GM18861 (cell line): ENCODE data around the gene MAB21L4.

Experiments used
- ATAC-seq: cut with Tn5 transposase; IDR thresholded peaks from one replicate; pipeline ENCODE4 v1.9.1; 2021; ENCODE audit not compliant: unreplicated experiment

MAB21L4 gene

DNA sequence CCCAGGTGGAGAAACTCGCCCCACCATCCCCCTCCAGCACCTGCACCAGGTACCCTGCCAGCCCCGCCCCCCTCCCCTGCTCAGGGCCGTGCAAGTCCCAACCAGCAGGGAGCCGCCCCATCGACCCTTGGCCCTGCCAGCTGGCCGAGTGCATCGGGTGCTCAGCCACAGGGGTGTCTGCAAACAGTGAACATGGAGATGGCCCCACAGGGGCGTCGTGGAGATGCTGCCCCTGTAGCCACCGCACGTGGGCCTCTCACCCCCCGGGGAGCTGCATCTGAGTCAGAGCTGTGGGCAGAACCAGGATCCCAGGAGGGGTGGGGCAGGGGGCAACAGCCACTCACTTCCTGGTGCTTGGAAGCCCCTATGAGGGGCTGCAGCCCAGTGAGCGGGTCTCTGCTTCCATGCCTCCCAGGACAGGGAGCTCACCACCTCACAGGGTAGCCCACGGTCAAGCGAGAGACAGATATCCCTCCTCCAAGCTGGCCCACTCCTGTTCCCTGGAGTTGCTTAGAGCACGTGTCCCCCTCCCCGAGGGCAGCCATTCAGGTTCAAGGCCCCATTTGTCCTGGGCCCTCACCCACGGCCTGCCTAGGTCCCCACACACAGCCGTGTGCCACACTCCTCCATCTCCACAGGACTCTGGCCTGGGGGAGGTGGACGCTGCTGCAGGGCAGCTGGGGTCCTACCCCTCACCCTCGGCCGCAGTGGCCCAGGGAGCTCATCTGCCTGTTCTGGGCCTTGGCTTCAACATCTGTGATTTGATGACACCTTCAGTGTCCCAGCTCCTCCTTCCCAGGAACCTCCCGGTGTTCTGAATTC lies 1.1 kb upstream of the MAB21L4 start:
- no peak for ATAC-seq

DNA sequence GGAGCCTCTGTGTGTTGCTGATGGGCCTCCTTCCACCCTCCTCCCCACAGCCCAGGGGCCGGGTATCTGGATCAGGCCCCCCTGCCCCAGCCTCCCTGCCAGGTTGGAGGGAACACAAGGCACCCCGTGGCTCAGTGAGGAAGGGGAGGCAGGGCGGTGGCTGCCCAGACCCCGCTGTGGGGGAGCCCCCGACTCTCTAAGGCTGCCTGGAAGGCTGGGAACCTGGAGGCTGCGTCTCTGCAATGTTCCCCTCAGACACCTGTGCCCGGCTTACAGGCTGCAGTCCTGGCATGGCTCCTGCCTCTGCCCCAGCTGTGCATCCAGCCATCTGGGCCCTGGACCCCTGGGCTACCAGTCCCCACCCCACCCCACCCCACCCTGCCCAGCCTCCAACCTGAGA lies 438 bp upstream of the MAB21L4 start:
- no peak for ATAC-seq

- ATAC-seq = no peak
Measured at GRCh38 chr2:240894836-240895558, 959 bp downstream of the MAB21L4 start.

DNA sequence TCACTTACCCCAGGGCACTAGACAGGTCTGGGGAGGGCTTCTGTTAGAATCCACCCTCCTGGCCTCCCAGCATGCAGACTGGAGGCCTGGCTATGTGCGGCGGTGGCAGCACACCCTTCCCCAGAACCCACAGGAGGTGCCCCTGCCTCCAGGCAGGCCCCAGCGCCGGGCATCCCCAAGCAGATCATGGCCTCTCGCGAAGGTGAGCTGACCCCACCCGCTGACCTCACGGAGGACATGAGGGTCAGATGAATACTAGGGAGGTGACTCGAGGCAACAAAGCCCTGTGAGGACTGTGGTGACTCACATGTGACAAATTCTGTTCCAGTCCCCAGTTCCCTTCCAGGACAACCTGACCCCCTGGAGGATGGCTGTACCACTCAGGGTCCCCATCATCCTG lies 1.9 kb downstream of the MAB21L4 start:
- no peak for ATAC-seq

GRCh38 chr2:240893363-240893844 lies 2.6 kb downstream of the MAB21L4 start:
- peak; percentile 45 for ATAC-seq

GRCh38 chr2:240892925-240893324 lies 3.0 kb downstream of the MAB21L4 start:
- no peak for ATAC-seq

- ATAC-seq = no peak
Measured at GRCh38 chr2:240892356-240892755, 3.6 kb downstream of the MAB21L4 start.

DNA sequence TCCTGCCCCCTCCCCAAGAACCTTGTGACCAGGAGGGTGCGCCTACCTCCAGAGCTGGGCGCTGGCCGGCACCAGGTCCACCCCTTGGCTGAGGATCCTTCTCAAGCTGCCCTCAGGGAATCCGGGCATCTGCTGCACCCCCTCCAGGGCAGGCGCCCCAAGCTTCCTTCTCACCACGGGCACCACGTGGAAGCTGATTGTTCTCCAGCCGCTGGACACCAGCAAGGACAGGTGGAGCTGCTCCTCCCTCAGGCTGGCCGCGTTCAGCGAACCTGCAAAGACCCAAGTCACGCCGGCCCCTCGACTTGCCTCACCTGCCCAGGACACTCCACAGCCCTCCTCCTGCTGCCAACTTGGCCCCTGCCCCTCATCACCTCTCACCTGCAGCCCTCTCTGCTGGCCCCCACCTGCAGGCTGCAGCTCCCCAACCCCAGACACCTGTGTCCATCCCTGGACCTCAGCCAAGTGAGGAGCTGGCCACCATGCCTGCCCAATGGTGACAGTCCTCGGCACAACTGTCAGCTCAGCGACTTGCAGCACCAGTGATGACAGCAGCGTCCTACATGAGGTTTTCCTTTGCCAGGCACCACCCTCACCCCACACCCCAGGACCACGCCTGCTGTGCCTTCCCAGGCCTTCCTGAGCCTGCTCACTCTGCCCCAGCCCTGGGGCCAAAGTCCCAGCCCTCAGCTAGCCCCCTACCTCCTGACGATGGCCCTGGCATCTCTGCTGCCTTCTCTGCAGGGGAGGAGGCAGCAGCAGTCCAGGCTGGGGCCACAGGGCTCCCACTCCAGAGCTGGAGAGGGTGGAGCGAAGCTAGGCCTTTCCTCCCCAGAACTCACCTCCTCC lies 4.2 kb downstream of the MAB21L4 start:
- no peak for ATAC-seq

DNA sequence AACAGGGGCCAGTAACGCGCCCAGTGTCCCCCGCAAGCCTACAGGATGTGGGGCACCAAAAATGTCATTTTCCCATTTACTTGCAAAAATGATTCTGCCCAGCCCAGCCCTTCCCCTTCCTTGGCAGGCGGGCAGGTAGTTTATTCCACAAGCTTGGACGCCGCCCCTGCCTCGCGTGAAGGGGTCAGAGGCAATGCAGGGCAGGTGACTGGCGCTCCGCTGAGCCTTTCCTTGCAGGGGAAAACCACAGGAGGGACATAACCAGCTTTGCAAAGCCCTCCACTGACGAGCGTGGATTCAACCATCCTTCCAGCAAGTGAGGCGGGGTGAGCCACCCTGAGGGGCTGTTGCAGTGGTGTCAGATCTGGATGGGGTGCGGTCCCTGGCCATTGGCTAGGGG lies 5.3 kb downstream of the MAB21L4 start:
- no peak for ATAC-seq

GRCh38 chr2:240889601-240890560 lies 6.1 kb downstream of the MAB21L4 start:
- no peak for ATAC-seq

DNA sequence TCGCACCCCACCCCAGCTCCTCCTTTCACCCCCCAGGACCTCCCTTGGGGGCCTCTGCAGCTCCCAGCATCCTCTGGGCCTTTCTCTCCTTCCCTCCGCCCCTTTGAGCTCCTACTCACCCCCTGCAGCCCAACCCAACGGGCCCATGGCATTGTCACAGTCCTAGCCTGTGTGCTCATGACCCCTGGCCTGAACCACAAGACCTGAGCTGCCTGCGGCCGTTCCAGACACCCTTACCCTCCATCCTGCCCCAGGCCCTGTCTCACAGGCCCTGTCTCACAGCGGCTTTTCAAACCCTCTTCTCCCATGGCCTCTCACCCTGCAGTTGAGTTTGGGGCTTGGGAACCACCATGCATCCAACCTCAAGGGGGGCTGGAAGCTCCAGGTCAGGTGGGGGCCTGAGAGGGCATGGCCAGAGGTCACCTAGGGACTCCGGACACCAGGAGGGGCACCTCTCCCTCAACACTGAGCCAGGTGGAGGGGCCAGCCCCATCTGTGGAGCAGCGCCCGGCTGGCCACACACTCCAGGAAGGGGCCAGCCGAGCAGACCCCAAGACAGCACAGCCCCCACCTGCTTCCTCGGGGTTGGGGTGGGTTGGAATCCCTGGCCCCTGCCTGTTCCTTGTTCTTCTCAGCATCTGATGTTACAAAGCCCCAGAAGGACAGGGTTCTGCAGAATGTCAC lies 6.9 kb downstream of the MAB21L4 start:
- ATAC-seq = no peak

DNA sequence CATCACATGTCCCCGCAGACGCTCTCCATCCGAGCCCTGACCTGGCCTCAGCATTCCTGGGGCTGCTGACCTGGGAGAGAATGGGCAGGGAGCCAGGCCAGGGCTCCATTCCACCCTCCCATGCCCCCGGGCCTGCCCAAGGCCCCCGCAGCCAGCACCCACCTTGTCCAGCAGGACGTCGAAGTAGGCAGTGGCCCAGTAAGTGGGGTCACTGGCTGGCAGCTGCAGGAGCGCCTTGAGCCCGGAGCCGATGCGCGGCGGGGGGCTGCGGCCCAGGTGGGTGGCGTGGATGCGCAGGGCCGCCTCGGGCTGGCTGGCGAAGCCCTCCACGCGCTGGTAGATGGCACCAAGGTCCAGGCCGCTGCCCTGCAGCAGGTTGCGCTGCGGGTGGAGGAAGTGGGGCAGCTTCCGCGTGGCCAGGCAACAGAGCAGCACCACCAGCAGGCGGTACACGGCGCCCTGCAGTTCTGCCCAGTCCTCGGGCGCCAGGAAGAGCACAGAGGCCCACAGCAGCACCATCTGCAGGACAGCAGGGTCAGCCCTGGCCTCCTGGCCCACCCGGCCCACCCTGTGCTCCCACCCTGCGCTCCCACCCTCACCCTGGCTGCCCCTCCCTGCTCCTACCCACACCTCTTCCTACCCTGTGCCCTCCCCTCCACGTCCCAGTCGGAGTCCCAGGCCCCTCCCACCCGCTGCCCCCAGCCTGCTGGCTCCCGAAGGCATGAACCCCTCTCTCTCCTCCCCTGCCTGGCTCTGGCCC lies 7.6 kb downstream of the MAB21L4 start:
- no peak for ATAC-seq

- ATAC-seq = no peak
Measured at GRCh38 chr2:240887631-240888030, 8.3 kb downstream of the MAB21L4 start.

- no peak for ATAC-seq
Measured at GRCh38 chr2:240886678-240887609, 9.0 kb downstream of the MAB21L4 start.

DNA sequence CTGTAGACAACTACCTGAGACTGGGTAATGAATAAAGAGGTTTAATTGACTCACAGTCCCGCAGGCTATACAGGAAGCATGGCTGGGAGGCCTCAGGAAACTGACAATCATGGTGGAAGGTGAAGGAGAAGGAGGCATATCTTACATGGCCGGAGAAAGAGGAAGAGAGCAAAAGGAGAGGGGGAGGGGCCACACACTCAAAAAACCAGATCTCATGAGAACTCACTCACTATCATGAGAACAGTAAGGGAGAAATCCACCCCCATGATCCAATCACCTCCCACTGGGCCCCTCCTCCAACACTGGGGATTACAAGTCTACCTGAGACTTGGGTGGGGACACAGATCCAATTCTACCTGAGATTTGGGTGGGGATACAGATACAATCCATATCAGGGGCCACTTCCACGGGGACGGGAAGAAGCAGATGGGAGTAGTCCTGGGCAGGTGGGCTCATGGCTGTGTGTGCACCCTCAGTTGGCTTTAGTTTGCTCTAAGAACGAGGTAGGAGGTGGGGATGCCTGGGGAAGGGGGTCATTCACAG lies 9.9 kb downstream of the MAB21L4 start:
- no peak for ATAC-seq

GRCh38 chr2:240885566-240885965 lies 10.4 kb downstream of the MAB21L4 start:
- ATAC-seq = no peak

- ATAC-seq = no peak
Measured at GRCh38 chr2:240884745-240885144, 11.2 kb downstream of the MAB21L4 start.

- no peak for ATAC-seq
Measured at GRCh38 chr2:240884221-240884620, 11.7 kb downstream of the MAB21L4 start.
